ENCODE results near the gene FDXACB1. TPM values are rescaled to one million over a fixed set of nuclear protein-coding genes. Genes with fewer than 3 reads are reported as not detected.
A peak's percentile ranks its signal among the peaks of the same experiment; 100 is the strongest.

Gene FDXACB1
- total and polyA plus RNA-seq, 9 of the 15 experiments (the other 6 are each of a cell fraction or from before 2014, with no cell fraction given) = 3.2 to 7.5 (median 5.3) TPM

- TF ChIP-seq ZNF318 (IDR thresholded peaks at IDR 0.05; ENCODE audit: borderline replicate concordance in 1 of 2, low read depth in 1 of 2) = 0 out of 4 replicates have a peak, but pooled peaks of 1 of the 2 experiments have one; percentile 40
- TF ChIP-seq KAT7 (CRISPR knock-in tag; IDR thresholded peaks at IDR 0.05; ENCODE audit: borderline replicate concordance) = no peak
- TF ChIP-seq NRF1 (conservative IDR thresholded peaks at IDR 0.05 in 1 of 2, IDR thresholded peaks at IDR 0.05 in 1 of 2) = peak; percentile 66 to 73
- TF ChIP-seq ZBTB40 (IDR thresholded peaks at IDR 0.05) = peak; percentile 68; the same call in 1 of the 2 replicates
- no peak for TF ChIP-seq ZBTB40 (CRISPR knock-in tag; IDR thresholded peaks at IDR 0.05)
- 0 out of 4 replicates have a peak, but pooled peaks have one; percentile 24 to 49 for TF ChIP-seq ARNT (IDR thresholded peaks at IDR 0.05)
- TF ChIP-seq SETDB1 (IDR thresholded peaks at IDR 0.05; ENCODE audit: low read length) = no peak
Measured at GRCh38 chr11:111871693-111872161, 7.2 kb downstream of the FDXACB1 start (continued).

All from K562 (cell line).